ENCODE data around the gene SUGCT. TPM values are rescaled to one million over a fixed set of nuclear protein-coding genes. Genes with fewer than 3 reads are reported as not detected.

SUGCT gene
- total RNA-seq, 2 experiments from 2014 or later = not detected

GRCh38 chr7:40721342-40721949 is 586.6 kb downstream of the SUGCT start:
- Histone ChIP-seq H3K79me2 (ENCODE audit: insufficient read depth, low read depth, low read length) (no peaks in the 10 kb centered on the region), H2AFZ (ENCODE audit: low read length) (no peak overlapping the region), H3K27ac (ENCODE audit: low read depth, low read length, poor library complexity, severe bottlenecking) (no peak overlapping the region), H3K4me3 (ENCODE audit: low read depth, low read length, poor library complexity, severe bottlenecking) (no peak overlapping the region), H3K9me3 (ENCODE audit: low read length) (no peaks in the 10 kb centered on the region), H3K4me2 (ENCODE audit: low read length) (no peak overlapping the region), H3K4me1 (ENCODE audit: insufficient read depth, low read length, poor library complexity, severe bottlenecking) (no peaks in the 10 kb centered on the region), H3K9me2 (ENCODE audit: insufficient read depth, low read length) (no peaks in the 10 kb centered on the region; the same call in 1 of the 2 replicates), H3K36me3 (ENCODE audit: insufficient read depth, low read length) (no peaks in the 10 kb centered on the region), H4K20me1 (ENCODE audit: insufficient read depth, low read length) (no peaks in the 10 kb centered on the region)
- ChIA-PET POLR2A (interaction anchor here (0.6 to 0.7 kb wide), 2 partner anchors 31 to 33 kb away, joined by 3 read pairs; no protein-coding TSS in a partner anchor), CTCF (ENCODE audit: unreplicated experiment) (no interaction called here)
- DNase-seq (ENCODE audit: low spot score) = no peak
- TF ChIP-seq EZH2phosphoT487 (IDR thresholded peaks at IDR 0.05; ENCODE audit: borderline replicate concordance, low read depth, low read length) = no peak
- TF ChIP-seq CTCF (conservative IDR thresholded peaks at IDR 0.05; ENCODE audit: low read length) = no peak
- intact Hi-C loops (cut with micrococcal nuclease; ENCODE audit: unreplicated experiment) = no loop called here
- no TSS peak for BruUV-seq (replicated peaks)

GRCh38 chr7:40722242-40722641 is 587.4 kb downstream of the SUGCT start:
- no peaks in the 10 kb centered on the region for H3K36me3 ChIP-seq (ENCODE audit: insufficient read depth, low read length)
- TF ChIP-seq CTCF (conservative IDR thresholded peaks at IDR 0.05; ENCODE audit: low read length) (no peak), EZH2phosphoT487 (IDR thresholded peaks at IDR 0.05; ENCODE audit: borderline replicate concordance, low read depth, low read length) (no peak)
- CTCF ChIA-PET (ENCODE audit: unreplicated experiment) = no interaction called here
- no peak overlapping the region for H3K27ac ChIP-seq (ENCODE audit: low read depth, low read length, poor library complexity, severe bottlenecking)
- H3K9me2 ChIP-seq (ENCODE audit: insufficient read depth, low read length) = no peaks in the 10 kb centered on the region; the same call in 1 of the 2 replicates
- no peak overlapping the region for H3K4me2 ChIP-seq (ENCODE audit: low read length)
- no peaks in the 10 kb centered on the region for H3K79me2 ChIP-seq (ENCODE audit: insufficient read depth, low read depth, low read length)
- POLR2A ChIA-PET = interaction anchor here (0.7 kb wide), 1 partner anchor 136 kb away, joined by 4 read pairs; no protein-coding TSS in a partner anchor
- no peaks in the 10 kb centered on the region for H4K20me1 ChIP-seq (ENCODE audit: insufficient read depth, low read length)
- no peak overlapping the region for H2AFZ ChIP-seq (ENCODE audit: low read length)
- no peaks in the 10 kb centered on the region for H3K9me3 ChIP-seq (ENCODE audit: low read length)
- intact Hi-C loops (cut with micrococcal nuclease; ENCODE audit: unreplicated experiment) = no loop called here
- DNase-seq (ENCODE audit: low spot score) = no peak
- no peaks in the 10 kb centered on the region for H3K4me1 ChIP-seq (ENCODE audit: insufficient read depth, low read length, poor library complexity, severe bottlenecking)
- H3K4me3 ChIP-seq (ENCODE audit: low read depth, low read length, poor library complexity, severe bottlenecking) = no peak overlapping the region
- no TSS peak for BruUV-seq (replicated peaks)

GRCh38 chr7:40723829-40724228 is 589.0 kb downstream of the SUGCT start:
- ChIA-PET CTCF (ENCODE audit: unreplicated experiment) (no interaction called here), POLR2A (no interaction called here)
- H3K4me2 ChIP-seq (ENCODE audit: low read length) = no peak overlapping the region
- TF ChIP-seq EZH2phosphoT487 (IDR thresholded peaks at IDR 0.05; ENCODE audit: borderline replicate concordance, low read depth, low read length) (no peak), CTCF (conservative IDR thresholded peaks at IDR 0.05; ENCODE audit: low read length) (no peak)
- H3K27ac ChIP-seq (ENCODE audit: low read depth, low read length, poor library complexity, severe bottlenecking) = no peak overlapping the region
- no TSS peak for BruUV-seq (replicated peaks)
- no peaks in the 10 kb centered on the region for H3K79me2 ChIP-seq (ENCODE audit: insufficient read depth, low read depth, low read length)
- no peak for DNase-seq (ENCODE audit: low spot score)
- H3K36me3 ChIP-seq (ENCODE audit: insufficient read depth, low read length) = no peaks in the 10 kb centered on the region
- H3K4me1 ChIP-seq (ENCODE audit: insufficient read depth, low read length, poor library complexity, severe bottlenecking) = no peaks in the 10 kb centered on the region
- H3K4me3 ChIP-seq (ENCODE audit: low read depth, low read length, poor library complexity, severe bottlenecking) = no peak overlapping the region
- no peaks in the 10 kb centered on the region for H3K9me3 ChIP-seq (ENCODE audit: low read length)
- intact Hi-C loops (cut with micrococcal nuclease; ENCODE audit: unreplicated experiment) = no loop called here
- H2AFZ ChIP-seq (ENCODE audit: low read length) = no peak overlapping the region
- H3K9me2 ChIP-seq (ENCODE audit: insufficient read depth, low read length) = no peaks in the 10 kb centered on the region
- no peaks in the 10 kb centered on the region for H4K20me1 ChIP-seq (ENCODE audit: insufficient read depth, low read length)

All from OCI-LY7 (cell line).